ENCODE results near the gene SRP68. TPM values are rescaled to one million over a fixed set of nuclear protein-coding genes. Genes with fewer than 3 reads are reported as not detected.

The SRP68 gene
- total RNA-seq, 2 experiments from 2014 or later, result 106 to 108 TPM

DNA sequence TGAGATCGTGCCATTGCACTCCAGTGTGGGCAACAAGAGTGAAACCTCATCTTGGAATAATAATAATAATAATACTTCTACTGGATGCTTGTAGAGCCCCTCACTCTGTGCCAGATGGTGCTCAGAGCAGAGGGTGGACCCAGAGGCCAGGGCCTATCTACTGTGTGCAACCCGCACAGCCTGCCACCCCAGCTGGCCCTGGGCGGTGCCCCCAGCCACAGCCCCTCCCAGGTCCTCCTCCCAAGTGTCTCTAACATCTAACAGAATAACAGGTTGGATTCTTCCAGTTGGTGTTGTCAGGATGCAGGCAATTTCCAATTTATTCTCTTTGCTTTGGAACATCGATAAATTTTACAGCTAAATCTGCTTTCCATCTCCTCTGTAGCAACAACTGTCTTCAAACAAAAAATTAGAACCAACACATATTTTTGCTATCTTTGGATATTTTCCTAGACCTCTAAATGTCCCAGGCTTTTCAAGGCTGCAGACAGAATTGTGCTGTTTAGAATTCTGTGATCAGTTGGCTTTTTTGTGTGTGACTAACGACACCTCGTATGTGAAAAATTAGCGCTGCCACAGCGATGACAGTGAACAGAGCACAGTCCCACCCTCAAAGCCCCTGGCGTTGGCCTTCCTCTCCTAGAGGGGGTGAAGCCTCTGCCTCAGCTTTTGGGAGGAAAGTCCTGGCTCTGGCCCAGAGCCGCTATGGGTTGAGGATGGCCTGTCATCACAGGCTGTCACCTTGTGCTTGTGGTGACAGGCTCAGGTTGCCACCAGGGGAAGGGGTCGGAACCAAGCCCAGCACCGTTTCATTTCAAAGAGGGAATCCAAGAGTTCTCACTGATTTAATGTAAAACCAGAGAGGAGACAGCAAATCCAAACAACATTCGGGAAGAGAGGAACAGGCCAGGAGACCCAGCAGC lies 37.6 kb downstream of the SRP68 start:
- H3K4me1 Mint-ChIP-seq (ENCODE audit: low read depth), result peaks cover 4% of the 10 kb centered on the region
- no peak overlapping the region for H3K27ac Mint-ChIP-seq
- no peak for DNase-seq

DNA sequence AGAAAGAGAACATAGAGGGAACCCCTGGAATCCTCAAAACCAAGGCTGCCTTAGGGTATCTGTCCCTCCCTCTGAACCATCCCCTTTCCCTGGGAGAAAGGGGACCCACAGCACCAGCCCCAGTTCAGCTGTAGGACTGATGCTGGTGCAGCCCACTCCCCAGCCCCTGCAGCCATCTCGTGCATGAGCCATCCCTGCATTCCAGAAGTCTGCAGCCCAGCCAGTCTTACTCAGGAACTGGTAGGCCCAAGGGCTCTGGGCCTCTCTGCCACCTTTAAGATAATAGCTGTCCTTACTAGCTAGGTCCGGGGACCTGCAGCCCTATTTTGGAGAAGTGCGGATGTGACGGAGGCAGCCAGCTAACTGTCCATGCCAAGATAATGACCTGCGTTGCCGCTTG lies 39.2 kb downstream of the SRP68 start:
- Mint-ChIP-seq H3K4me1 (ENCODE audit: low read depth) (peaks cover 16% of the 10 kb centered on the region), H3K27ac (no peak overlapping the region), H3K4me3 (no peak overlapping the region), H3K9me3 (no peaks in the 10 kb centered on the region), H3K36me3 (ENCODE audit: low read depth) (peaks cover 4% of the 10 kb centered on the region), H3K27me3 (no peaks in the 10 kb centered on the region)
- Histone ChIP-seq H3K4me1 (ENCODE audit: insufficient read depth, low read length) (peaks cover 25% of the 10 kb centered on the region), H3K9me3 (ENCODE audit: control insufficient read depth in 1 of 2, insufficient read depth in 1 of 2, low read length in 2 of 2) (no peaks in the 10 kb centered on the region), H3K27me3 (ENCODE audit: control insufficient read depth in 1 of 2, insufficient read depth in 2 of 2, low read length in 2 of 2) (no peaks in the 10 kb centered on the region), H3K27ac (ENCODE audit: low read depth in 1 of 2, low read length in 2 of 2) (no peak overlapping the region), H3K36me3 (ENCODE audit: insufficient read depth, low read length) (peaks cover 3% of the 10 kb centered on the region), H3K4me3 (ENCODE audit: low read length) (no peak overlapping the region)
- no peak for DNase-seq
- TF ChIP-seq, protein P1, sequence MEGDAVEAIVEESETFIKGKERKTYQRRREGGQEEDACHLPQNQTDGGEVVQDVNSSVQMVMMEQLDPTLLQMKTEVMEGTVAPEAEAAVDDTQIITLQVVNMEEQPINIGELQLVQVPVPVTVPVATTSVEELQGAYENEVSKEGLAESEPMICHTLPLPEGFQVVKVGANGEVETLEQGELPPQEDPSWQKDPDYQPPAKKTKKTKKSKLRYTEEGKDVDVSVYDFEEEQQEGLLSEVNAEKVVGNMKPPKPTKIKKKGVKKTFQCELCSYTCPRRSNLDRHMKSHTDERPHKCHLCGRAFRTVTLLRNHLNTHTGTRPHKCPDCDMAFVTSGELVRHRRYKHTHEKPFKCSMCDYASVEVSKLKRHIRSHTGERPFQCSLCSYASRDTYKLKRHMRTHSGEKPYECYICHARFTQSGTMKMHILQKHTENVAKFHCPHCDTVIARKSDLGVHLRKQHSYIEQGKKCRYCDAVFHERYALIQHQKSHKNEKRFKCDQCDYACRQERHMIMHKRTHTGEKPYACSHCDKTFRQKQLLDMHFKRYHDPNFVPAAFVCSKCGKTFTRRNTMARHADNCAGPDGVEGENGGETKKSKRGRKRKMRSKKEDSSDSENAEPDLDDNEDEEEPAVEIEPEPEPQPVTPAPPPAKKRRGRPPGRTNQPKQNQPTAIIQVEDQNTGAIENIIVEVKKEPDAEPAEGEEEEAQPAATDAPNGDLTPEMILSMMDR (IDR thresholded peaks at IDR 0.05), result no peak
- CTCF ChIA-PET, result no interaction called here
- intact Hi-C loops (cut with DNase I, micrococcal nuclease), result no loop called here
- ATAC-seq (ENCODE audit: poor library complexity), result no peak
- POLR2A ChIA-PET, result no interaction called here

More for the DNA sequence above, 37.6 kb downstream of the SRP68 start:
- H3K4me1 ChIP-seq (ENCODE audit: insufficient read depth, low read length), result peaks cover 12% of the 10 kb centered on the region
- intact Hi-C loops (cut with DNase I, micrococcal nuclease), result no loop called here
- H3K36me3 ChIP-seq (ENCODE audit: insufficient read depth, low read length), result peaks cover 19% of the 10 kb centered on the region
- no peak overlapping the region for H3K27ac ChIP-seq (ENCODE audit: low read depth in 1 of 2, low read length in 2 of 2)
- ChIA-PET POLR2A (no interaction called here), CTCF (no interaction called here)
- no peaks in the 10 kb centered on the region for H3K27me3 ChIP-seq (ENCODE audit: control insufficient read depth in 1 of 2, insufficient read depth in 2 of 2, low read length in 2 of 2)
- TF ChIP-seq, protein P1 (IDR thresholded peaks at IDR 0.05), result no peak
- ATAC-seq (ENCODE audit: poor library complexity), result no peak
- no peak overlapping the region for H3K4me3 ChIP-seq (ENCODE audit: low read length)
- Mint-ChIP-seq H3K9me3 (no peaks in the 10 kb centered on the region), H3K36me3 (ENCODE audit: low read depth) (peaks cover 20% of the 10 kb centered on the region), H3K4me3 (no peak overlapping the region), H3K27me3 (no peaks in the 10 kb centered on the region)
- no peaks in the 10 kb centered on the region for H3K9me3 ChIP-seq (ENCODE audit: control insufficient read depth in 1 of 2, insufficient read depth in 1 of 2, low read length in 2 of 2)

DNA sequence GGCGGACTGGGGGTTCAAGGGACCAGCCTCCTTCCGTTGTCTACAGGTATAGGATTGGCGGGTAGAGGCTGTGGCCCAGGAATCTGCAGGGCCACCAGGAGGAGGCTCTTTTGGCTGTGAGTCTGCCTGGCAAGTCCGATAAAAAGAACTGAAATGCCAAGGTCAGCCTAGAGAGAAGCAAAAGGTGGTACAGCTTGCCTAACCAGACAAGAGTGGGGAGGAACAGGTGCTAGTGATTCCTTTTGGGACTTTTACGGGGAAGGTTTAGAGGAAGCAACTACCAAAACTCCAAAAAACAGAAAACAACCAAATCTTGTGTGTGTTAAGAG lies 39.6 kb downstream of the SRP68 start:
- H3K4me3 ChIP-seq (ENCODE audit: low read length), result no peak overlapping the region
- no peak overlapping the region for H3K27ac Mint-ChIP-seq
- peaks cover 16% of the 10 kb centered on the region for H3K4me1 Mint-ChIP-seq (ENCODE audit: low read depth)
- H3K36me3 ChIP-seq (ENCODE audit: insufficient read depth, low read length), result no peaks in the 10 kb centered on the region
- POLR2A ChIA-PET, result no interaction called here
- no peaks in the 10 kb centered on the region for H3K9me3 ChIP-seq (ENCODE audit: control insufficient read depth in 1 of 2, insufficient read depth in 1 of 2, low read length in 2 of 2)
- no peak overlapping the region for H3K27ac ChIP-seq (ENCODE audit: low read depth in 1 of 2, low read length in 2 of 2)
- CTCF ChIA-PET, result no interaction called here
- no peak overlapping the region for H3K4me3 Mint-ChIP-seq
- peaks cover 25% of the 10 kb centered on the region for H3K4me1 ChIP-seq (ENCODE audit: insufficient read depth, low read length)
- intact Hi-C loops (cut with DNase I, micrococcal nuclease), result no loop called here
- H3K27me3 Mint-ChIP-seq, result no peaks in the 10 kb centered on the region
- ATAC-seq (ENCODE audit: poor library complexity) (no peak), DNase-seq (no peak)
- H3K9me3 Mint-ChIP-seq, result no peaks in the 10 kb centered on the region
- H3K27me3 ChIP-seq (ENCODE audit: control insufficient read depth in 1 of 2, insufficient read depth in 2 of 2, low read length in 2 of 2), result no peaks in the 10 kb centered on the region
- TF ChIP-seq, protein P1 (IDR thresholded peaks at IDR 0.05), result no peak
- H3K36me3 Mint-ChIP-seq (ENCODE audit: low read depth), result peaks cover under 1% of the 10 kb centered on the region
